Coronary artery (tissue), 2 donors: ENCODE results near the gene IGIP.
A peak's percentile ranks its signal among the peaks of the same experiment; 100 is the strongest.

Experiments used
- DNase-seq: peaks from one replicate; pipeline ENCODE4 v3.0.0-alpha.2; 2017; ENCODE audit warnings: low spot score
- H3K27ac ChIP-seq, 2 donors: fragments of 200-600 bp; sonication (generic); one replicate each; pipeline ENCODE4 v1.5.1; 2016 to 2019
- H3K4me3 ChIP-seq: fragments of 200-600 bp; sonication (generic); 2 replicates; pipeline ENCODE4 v1.5.1; 2016; ENCODE audit warnings: mild to moderate bottlenecking, moderate library complexity
- CTCF ChIP-seq: fragments of 200-600 bp; sonication (generic); IDR thresholded peaks from one replicate; pipeline ENCODE4 v1.5.1; 2019; ENCODE audit warnings: antibody characterized with exemption

The IGIP gene

GRCh38 chr5:140111011-140111858 is 14.5 kb upstream of the IGIP start:
- H3K27ac ChIP-seq = no peak overlapping the region
- no peak for TF ChIP-seq CTCF
- DNase-seq = no peak

GRCh38 chr5:140111859-140112551 is 13.7 kb upstream of the IGIP start:
- no peak for DNase-seq
- Histone ChIP-seq H3K27ac (peak overlapping the region in 1 of 2 donors; percentile 99), H3K4me3 (peak overlapping the region; percentile 93)
- no peak for TF ChIP-seq CTCF

More at GRCh38 chr5:140111011-140111858, 14.5 kb upstream of the IGIP start:
- H3K4me3 ChIP-seq = no peak overlapping the region

GRCh38 chr5:140112685-140113179 is 13.0 kb upstream of the IGIP start:
- DNase-seq = no peak

GRCh38 chr5:140113180-140113698 is 12.5 kb upstream of the IGIP start:
- Histone ChIP-seq H3K4me3 (peak overlapping the region; percentile 93), H3K27ac (peak overlapping the region; percentile 92 to 99)
- TF ChIP-seq CTCF = no peak
- peak; percentile 73 for DNase-seq

More at GRCh38 chr5:140112685-140113179, 13.0 kb upstream of the IGIP start:
- Histone ChIP-seq H3K27ac (peak overlapping the region; percentile 92 to 99), H3K4me3 (peak overlapping the region; percentile 93)
- TF ChIP-seq CTCF = no peak

- H3K27ac ChIP-seq = peak within 1 kb of the TSS; percentile 92 to 99
- no peak for TF ChIP-seq CTCF
- H3K4me3 ChIP-seq = peak within 1 kb of the TSS; percentile 93
- DNase-seq = peak; percentile 97
These were observed 12.0 kb upstream of the IGIP start, which contains the start of gene PURA for GRCh38 chr5:140113699-140114263. PURA (plus strand) TSS chr5:140114109; CDS start chr5:140114182, 73 bp downstream.

- no peak for TF ChIP-seq CTCF
- peak; percentile 82 for DNase-seq
- peak overlapping the region; percentile 92 to 99 for H3K27ac ChIP-seq
- H3K4me3 ChIP-seq = peak overlapping the region; percentile 93
These were observed 11.2 kb upstream of the IGIP start for GRCh38 chr5:140114341-140115185.
